ENCODE data around the gene EPS15. TPM values are rescaled to one million over a fixed set of nuclear protein-coding genes. Genes with fewer than 3 reads are reported as not detected.
A peak's percentile ranks its signal among the peaks of the same experiment; 100 is the strongest.
"Not testable (repeated sequence)": the region's sequence is repeated elsewhere in the genome, so short reads cannot be mapped to it uniquely, and the experiment has no call there.

The EPS15 gene
- total RNA-seq, 1 experiment from 2014 or later, result 26.6 TPM

GRCh38 chr1:51553911-51554310 lies 34.8 kb upstream of the EPS15 start:
- no peak for DNase-seq
- no peak overlapping the region for H3K4me3 ChIP-seq (ENCODE audit: insufficient read depth, low read depth, low read length)
- no peaks in the 10 kb centered on the region for H3K27me3 ChIP-seq (ENCODE audit: control insufficient read depth, insufficient read depth, low read length)
- no peaks in the 10 kb centered on the region for H3K36me3 ChIP-seq (replicated peaks; ENCODE audit: control insufficient read depth, insufficient read depth, low read length)

- no peaks in the 10 kb centered on the region for H3K27me3 ChIP-seq (ENCODE audit: control insufficient read depth, insufficient read depth, low read length)
- H3K36me3 ChIP-seq (replicated peaks; ENCODE audit: control insufficient read depth, insufficient read depth, low read length), result no peaks in the 10 kb centered on the region
- H3K4me3 ChIP-seq (ENCODE audit: insufficient read depth, low read depth, low read length), result no peak overlapping the region
- no peak for DNase-seq
Measured at GRCh38 chr1:51552929-51553807, 34.1 kb upstream of the EPS15 start.

GRCh38 chr1:51551848-51552296 lies 32.8 kb upstream of the EPS15 start:
- Histone ChIP-seq H3K4me3 (ENCODE audit: insufficient read depth, low read depth, low read length) (no peak overlapping the region), H3K27me3 (ENCODE audit: control insufficient read depth, insufficient read depth, low read length) (no peaks in the 10 kb centered on the region), H3K36me3 (replicated peaks; ENCODE audit: control insufficient read depth, insufficient read depth, low read length) (no peaks in the 10 kb centered on the region)
- DNase-seq, result no peak

GRCh38 chr1:51551081-51551480 lies 32.0 kb upstream of the EPS15 start:
- Histone ChIP-seq H3K4me3 (ENCODE audit: insufficient read depth, low read depth, low read length) (no peak overlapping the region), H3K36me3 (replicated peaks; ENCODE audit: control insufficient read depth, insufficient read depth, low read length) (no peaks in the 10 kb centered on the region), H3K27me3 (ENCODE audit: control insufficient read depth, insufficient read depth, low read length) (no peaks in the 10 kb centered on the region)
- no peak for DNase-seq

GRCh38 chr1:51549901-51550300 lies 30.8 kb upstream of the EPS15 start:
- Histone ChIP-seq H3K4me3 (ENCODE audit: insufficient read depth, low read depth, low read length) (no peak overlapping the region), H3K36me3 (replicated peaks; ENCODE audit: control insufficient read depth, insufficient read depth, low read length) (no peaks in the 10 kb centered on the region), H3K27me3 (ENCODE audit: control insufficient read depth, insufficient read depth, low read length) (no peaks in the 10 kb centered on the region)
- no peak for DNase-seq

- DNase-seq, result no peak
- Histone ChIP-seq H3K4me3 (ENCODE audit: insufficient read depth, low read depth, low read length) (no peak overlapping the region), H3K36me3 (replicated peaks; ENCODE audit: control insufficient read depth, insufficient read depth, low read length) (no peaks in the 10 kb centered on the region), H3K27me3 (ENCODE audit: control insufficient read depth, insufficient read depth, low read length) (no peaks in the 10 kb centered on the region)
Measured at GRCh38 chr1:51549016-51549619, 30.1 kb upstream of the EPS15 start.

GRCh38 chr1:51543858-51544257 lies 24.8 kb upstream of the EPS15 start:
- H3K4me3 ChIP-seq (ENCODE audit: insufficient read depth, low read depth, low read length), result no peak overlapping the region
- H3K27me3 ChIP-seq (ENCODE audit: control insufficient read depth, insufficient read depth, low read length), result no peaks in the 10 kb centered on the region
- DNase-seq, result no peak
- no peaks in the 10 kb centered on the region for H3K36me3 ChIP-seq (replicated peaks; ENCODE audit: control insufficient read depth, insufficient read depth, low read length)

GRCh38 chr1:51542158-51542953 lies 23.3 kb upstream of the EPS15 start:
- no peak for DNase-seq
- no peaks in the 10 kb centered on the region for H3K27me3 ChIP-seq (ENCODE audit: control insufficient read depth, insufficient read depth, low read length)
- H3K4me3 ChIP-seq (ENCODE audit: insufficient read depth, low read depth, low read length), result no peak overlapping the region
- no peaks in the 10 kb centered on the region for H3K36me3 ChIP-seq (replicated peaks; ENCODE audit: control insufficient read depth, insufficient read depth, low read length)

- DNase-seq, result no peak
- Histone ChIP-seq H3K4me3 (ENCODE audit: insufficient read depth, low read depth, low read length) (no peak overlapping the region), H3K36me3 (replicated peaks; ENCODE audit: control insufficient read depth, insufficient read depth, low read length) (no peaks in the 10 kb centered on the region)
Measured at GRCh38 chr1:51541313-51542050, 22.4 kb upstream of the EPS15 start.

GRCh38 chr1:51537568-51537967 lies 18.5 kb upstream of the EPS15 start:
- H3K27me3 ChIP-seq (ENCODE audit: control insufficient read depth, insufficient read depth, low read length), result no peaks in the 10 kb centered on the region
- no peak for DNase-seq
- no peaks in the 10 kb centered on the region for H3K36me3 ChIP-seq (replicated peaks; ENCODE audit: control insufficient read depth, insufficient read depth, low read length)
- no peak overlapping the region for H3K4me3 ChIP-seq (ENCODE audit: insufficient read depth, low read depth, low read length)

More at GRCh38 chr1:51541313-51542050, 22.4 kb upstream of the EPS15 start:
- no peaks in the 10 kb centered on the region for H3K27me3 ChIP-seq (ENCODE audit: control insufficient read depth, insufficient read depth, low read length)

GRCh38 chr1:51535006-51535592 lies 16.0 kb upstream of the EPS15 start:
- peak; percentile 60 for DNase-seq
- Histone ChIP-seq H3K4me3 (ENCODE audit: insufficient read depth, low read depth, low read length) (no peak overlapping the region), H3K27me3 (ENCODE audit: control insufficient read depth, insufficient read depth, low read length) (no peaks in the 10 kb centered on the region), H3K36me3 (replicated peaks; ENCODE audit: control insufficient read depth, insufficient read depth, low read length) (no peaks in the 10 kb centered on the region)

GRCh38 chr1:51534447-51534846 lies 15.4 kb upstream of the EPS15 start:
- no peak for DNase-seq
- no peaks in the 10 kb centered on the region for H3K36me3 ChIP-seq (replicated peaks; ENCODE audit: control insufficient read depth, insufficient read depth, low read length)
- no peak overlapping the region for H3K4me3 ChIP-seq (ENCODE audit: insufficient read depth, low read depth, low read length)

GRCh38 chr1:51532853-51533252 lies 13.8 kb upstream of the EPS15 start:
- no peaks in the 10 kb centered on the region for H3K27me3 ChIP-seq (ENCODE audit: control insufficient read depth, insufficient read depth, low read length)
- H3K36me3 ChIP-seq (replicated peaks; ENCODE audit: control insufficient read depth, insufficient read depth, low read length), result no peaks in the 10 kb centered on the region
- DNase-seq, result no peak
- H3K4me3 ChIP-seq (ENCODE audit: insufficient read depth, low read depth, low read length), result no peak overlapping the region

More at GRCh38 chr1:51534447-51534846, 15.4 kb upstream of the EPS15 start:
- no peaks in the 10 kb centered on the region for H3K27me3 ChIP-seq (ENCODE audit: control insufficient read depth, insufficient read depth, low read length)

- H3K27me3 ChIP-seq (ENCODE audit: control insufficient read depth, insufficient read depth, low read length); DNase-seq; H3K4me3 ChIP-seq (ENCODE audit: insufficient read depth, low read depth, low read length); H3K36me3 ChIP-seq (replicated peaks; ENCODE audit: control insufficient read depth, insufficient read depth, low read length): not testable (repeated sequence)
Measured at GRCh38 chr1:51530447-51530846, 11.4 kb upstream of the EPS15 start.
